K562 (cell line): ENCODE results near the gene TINCR. TPM values are rescaled to one million over a fixed set of nuclear protein-coding genes. Genes with fewer than 3 reads are reported as not detected.

Experiments used
- BHLHE40 ChIP-seq: IDR thresholded peaks from 2 replicates; pipeline ENCODE4 v1.6.1; 2011; ENCODE audit warnings: low read length, improper control_type of control experiment
- CBFA2T2 ChIP-seq: fragments of 450-650 bp; conservative IDR thresholded peaks from 2 replicates; pipeline ENCODE4 v1.6.1; 2017; ENCODE audit warnings: mild to moderate bottlenecking
- CREM ChIP-seq: IDR thresholded peaks from 2 replicates; pipeline ENCODE4 v1.6.1; 2014; ENCODE audit warnings: antibody characterized with exemption, low read depth
- GATA2 ChIP-seq: sonication (generic); formaldehyde crosslinking; IDR thresholded peaks from 2 replicates; pipeline ENCODE4 v1.4.0; 2020; ENCODE audit warnings: mild to moderate bottlenecking, missing genetic modification reagents
- KAT2B ChIP-seq: IDR thresholded peaks from one replicate; pipeline ENCODE4 v1.6.1; 2012; ENCODE audit warnings: low read depth, mild to moderate bottlenecking, control low read depth, inconsistent platforms, low read length, moderate library complexity
- KLF13 ChIP-seq: fragments of 450-650 bp; IDR thresholded peaks from 2 replicates; pipeline ENCODE4 v1.6.1; 2016; ENCODE audit warnings: missing genetic modification characterization, low read depth, mild to moderate bottlenecking, missing compliant biosample characterization, moderate library complexity, borderline replicate concordance
- MYC ChIP-seq, 2 experiments: fragments of 250-450 bp in 1 of 2; sonication (Bioruptor Pico) in 1 of 2; IDR thresholded peaks; 2 replicates each; pipeline versions ENCODE4 v1.5.1 to v1.6.1; 2012 to 2021; ENCODE audit warnings: low read depth in 2 of 2, borderline replicate concordance in 1 of 2, improper control_type of control experiment in 1 of 2, low read length in 1 of 2, mild to moderate bottlenecking in 1 of 2, moderate library complexity in 1 of 2
- MYNN ChIP-seq, 2 experiments: sonication (generic); formaldehyde crosslinking in 1 of 2; IDR thresholded peaks; 2 replicates each; pipeline versions ENCODE4 v1.5.0 to v1.6.1; 2016 to 2020; ENCODE audit warnings: antibody characterized with exemption in 1 of 2, missing genetic modification reagents in 1 of 2
- RAD21 ChIP-seq, 2 experiments: fragments of 250-450 bp in 1 of 2; fragments of 450-650 bp in 1 of 2; sonication (Bioruptor Pico) in 1 of 2; formaldehyde crosslinking in 1 of 2; IDR thresholded peaks in 1 of 2; conservative IDR thresholded peaks in 1 of 2; 2 replicates each; pipeline versions ENCODE4 v1.4.0 to v1.8.0; 2020 to 2022; ENCODE audit warnings: mild to moderate bottlenecking in 2 of 2, moderate library complexity in 1 of 2
- RBM22 ChIP-seq: fragments of 200-400 bp; formaldehyde crosslinking; IDR thresholded peaks from 2 replicates; pipeline ENCODE4 v1.6.1; 2018; ENCODE audit warnings: low read length, low read depth; ENCODE audit not compliant: poor library complexity, severe bottlenecking
- SMC3 ChIP-seq: conservative IDR thresholded peaks from 2 replicates; pipeline ENCODE4 v1.6.1; 2011; ENCODE audit warnings: low read depth, low read length, improper control_type of control experiment; ENCODE audit not compliant: insufficient read depth
- SOX6 ChIP-seq: fragments of 450-650 bp; IDR thresholded peaks from 2 replicates; pipeline ENCODE4 v1.6.1; 2014; ENCODE audit warnings: mild to moderate bottlenecking
- TARDBP ChIP-seq: fragments of 450-650 bp; IDR thresholded peaks from 2 replicates; pipeline ENCODE4 v1.6.1; 2016
- ZBTB7A ChIP-seq: IDR thresholded peaks from 2 replicates; pipeline ENCODE4 v1.6.1; 2011; ENCODE audit warnings: low read depth, mild to moderate bottlenecking, low read length, moderate library complexity, borderline replicate concordance; ENCODE audit not compliant: control insufficient read depth
- ZKSCAN1 ChIP-seq: fragments of 150-350 bp; IDR thresholded peaks from 2 replicates; pipeline ENCODE4 v1.6.1; 2016; ENCODE audit warnings: low read depth, low read length
- ZNF175 ChIP-seq: fragments of 200-800 bp; sonication (Bioruptor generic); IDR thresholded peaks from 2 replicates; pipeline ENCODE4 v1.6.1; 2016; ENCODE audit warnings: low read depth, mild to moderate bottlenecking, missing genetic modification characterization, missing compliant biosample characterization
- ZNF764 ChIP-seq: fragments of 250-450 bp; sonication (Bioruptor Pico); IDR thresholded peaks from 2 replicates; pipeline ENCODE4 v1.4.0; 2020; ENCODE audit warnings: low read depth, mild to moderate bottlenecking, moderate library complexity
- ZSCAN32 ChIP-seq: fragments of 450-650 bp; formaldehyde crosslinking; IDR thresholded peaks from 2 replicates; pipeline ENCODE4 v1.4.0; 2020; ENCODE audit warnings: mild to moderate bottlenecking, moderate library complexity
- polyA plus RNA-seq, 8 experiments: library from polyadenylated mRNA; depleted of rRNA in 4 of 8; stranded (reverse) in 5 of 8; unstranded in 3 of 8; fragments of >200 nt; fragmentation: Nextera tagmentation in 2 of 8; fragmentation: Illumina TruSeq in 1 of 8; extraction: Ambion mirVana in 2 of 8; extraction: Trizol in 1 of 8; gene quantifications; 2 replicates each; pipeline versions ENCODE4 v1.2.1 to v1.2.3, GENCODE V29; 2011 to 2014; ENCODE audit warnings: inconsistent platforms in 1 of 8, missing spikeins in 1 of 8
- total RNA-seq, 7 experiments: library from RNA; depleted of rRNA in 6 of 7; stranded (reverse); fragments of >200 nt in 6 of 7; fragmentation: Illumina TruSeq in 2 of 7; extraction: Trizol in 2 of 7; gene quantifications; 2 replicates each; pipeline versions ENCODE4 v1.2.1 to v1.2.3, GENCODE V29; 2011 to 2021; ENCODE audit warnings: low replicate concordance in 1 of 7
- TF ChIP-seq, protein P1 (sequence below), 2 experiments: fragments of 150-350 bp in 1 of 2; IDR thresholded peaks; 2 replicates each; pipeline ENCODE4 v1.6.1; 2012 to 2016; ENCODE audit warnings: low read depth in 2 of 2, low read length in 2 of 2, mild to moderate bottlenecking in 1 of 2, moderate library complexity in 1 of 2
- TF ChIP-seq, protein P2 (sequence below): sonication (generic); formaldehyde crosslinking; IDR thresholded peaks from 2 replicates; pipeline ENCODE4 v1.8.0; 2022; ENCODE audit warnings: mild to moderate bottlenecking, missing genetic modification reagents
- TF ChIP-seq, protein P3 (sequence below): fragments of 450-650 bp; IDR thresholded peaks from 2 replicates; pipeline ENCODE4 v1.6.1; 2017; ENCODE audit warnings: antibody characterized with exemption

The TINCR gene
- total and polyA plus RNA-seq, 9 of the 15 experiments (the other 6 are each of a cell fraction or from before 2014, with no cell fraction given) = 0.03 to 0.24 (median 0.09) TPM; not detected in 1

DNA sequence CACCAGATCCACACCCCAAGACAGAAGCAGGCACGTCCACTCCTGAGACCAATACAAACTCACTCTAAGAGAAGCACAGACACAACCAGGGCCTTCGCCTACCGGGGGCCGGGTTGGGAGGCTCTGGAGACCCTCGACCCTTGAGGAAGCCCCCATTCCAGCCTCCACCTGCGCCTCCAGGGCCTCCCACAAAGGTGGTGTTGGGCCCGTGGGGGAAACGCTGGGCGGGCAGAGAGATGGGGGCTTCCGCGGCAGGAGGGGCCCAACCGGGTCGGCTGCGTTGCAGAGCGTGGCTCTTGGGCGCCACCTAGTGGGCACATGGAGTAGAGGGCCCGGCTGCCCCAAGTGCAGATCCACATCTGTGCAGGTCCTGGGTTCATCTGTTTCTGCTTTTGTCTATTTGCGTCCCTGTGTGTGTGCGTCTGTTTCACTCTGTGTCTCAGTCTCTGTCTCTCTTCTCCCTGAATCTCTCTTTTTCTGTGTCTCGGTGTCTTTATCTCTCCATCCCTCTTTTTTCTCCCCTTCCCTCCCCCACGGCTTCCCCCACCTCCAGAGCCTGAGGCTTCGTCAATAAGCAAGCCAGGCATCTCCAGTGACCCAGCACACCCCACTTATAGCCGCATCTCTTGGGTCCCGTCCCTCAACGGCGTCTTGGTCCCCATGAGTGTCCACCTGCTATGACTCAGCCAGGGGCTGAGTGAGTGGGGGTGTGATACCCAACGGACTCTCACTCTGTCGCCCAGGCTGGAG, 10.5 kb upstream of the TINCR start (continued):
- TF ChIP-seq KAT2B (no peak), BHLHE40 (no peak), SOX6 (no peak), ZSCAN32 (CRISPR knock-in tag) (no peak), ZBTB7A (peak; percentile 91), ZKSCAN1 (0 out of 2 replicates have a peak, but pooled peaks have one; percentile 36), ZNF764 (CRISPR knock-in tag) (no peak), RAD21 (CRISPR knock-in tag; conservative IDR thresholded peaks at IDR 0.05 in 1 of 2, IDR thresholded peaks at IDR 0.05 in 1 of 2) (peak; percentile 60 to 82), KLF13 (tag) (no peak), RBM22 (no peak), TARDBP (no peak), ZNF175 (CRISPR knock-in tag) (no peak), CBFA2T2 (no peak), MYNN (IDR thresholded peaks at IDR 0.05) (0 out of 2 replicates have a peak, but pooled peaks have one; percentile 39), MYNN (CRISPR knock-in tag; IDR thresholded peaks at IDR 0.05) (no peak), GATA2 (CRISPR knock-in tag) (no peak), CREM (0 out of 2 replicates have a peak, but pooled peaks have one; percentile 10), MYC (IDR thresholded peaks at IDR 0.05; ENCODE audit: low read depth, low read length) (peak; percentile 33; the same call in 1 of the 2 replicates), MYC (CRISPR knock-in tag; IDR thresholded peaks at IDR 0.05; ENCODE audit: borderline replicate concordance, low read depth) (no peak), SMC3 (peak; percentile 66)
- TF ChIP-seq, protein P1, sequence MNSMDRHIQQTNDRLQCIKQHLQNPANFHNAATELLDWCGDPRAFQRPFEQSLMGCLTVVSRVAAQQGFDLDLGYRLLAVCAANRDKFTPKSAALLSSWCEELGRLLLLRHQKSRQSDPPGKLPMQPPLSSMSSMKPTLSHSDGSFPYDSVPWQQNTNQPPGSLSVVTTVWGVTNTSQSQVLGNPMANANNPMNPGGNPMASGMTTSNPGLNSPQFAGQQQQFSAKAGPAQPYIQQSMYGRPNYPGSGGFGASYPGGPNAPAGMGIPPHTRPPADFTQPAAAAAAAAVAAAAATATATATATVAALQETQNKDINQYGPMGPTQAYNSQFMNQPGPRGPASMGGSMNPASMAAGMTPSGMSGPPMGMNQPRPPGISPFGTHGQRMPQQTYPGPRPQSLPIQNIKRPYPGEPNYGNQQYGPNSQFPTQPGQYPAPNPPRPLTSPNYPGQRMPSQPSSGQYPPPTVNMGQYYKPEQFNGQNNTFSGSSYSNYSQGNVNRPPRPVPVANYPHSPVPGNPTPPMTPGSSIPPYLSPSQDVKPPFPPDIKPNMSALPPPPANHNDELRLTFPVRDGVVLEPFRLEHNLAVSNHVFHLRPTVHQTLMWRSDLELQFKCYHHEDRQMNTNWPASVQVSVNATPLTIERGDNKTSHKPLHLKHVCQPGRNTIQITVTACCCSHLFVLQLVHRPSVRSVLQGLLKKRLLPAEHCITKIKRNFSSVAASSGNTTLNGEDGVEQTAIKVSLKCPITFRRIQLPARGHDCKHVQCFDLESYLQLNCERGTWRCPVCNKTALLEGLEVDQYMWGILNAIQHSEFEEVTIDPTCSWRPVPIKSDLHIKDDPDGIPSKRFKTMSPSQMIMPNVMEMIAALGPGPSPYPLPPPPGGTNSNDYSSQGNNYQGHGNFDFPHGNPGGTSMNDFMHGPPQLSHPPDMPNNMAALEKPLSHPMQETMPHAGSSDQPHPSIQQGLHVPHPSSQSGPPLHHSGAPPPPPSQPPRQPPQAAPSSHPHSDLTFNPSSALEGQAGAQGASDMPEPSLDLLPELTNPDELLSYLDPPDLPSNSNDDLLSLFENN (IDR thresholded peaks at IDR 0.05; ENCODE audit: low read depth in 2 of 2, low read length in 2 of 2) = peak in 1 of 2 experiments; percentile 48; a peak in 1 of 4 replicates
- TF ChIP-seq, protein P2, sequence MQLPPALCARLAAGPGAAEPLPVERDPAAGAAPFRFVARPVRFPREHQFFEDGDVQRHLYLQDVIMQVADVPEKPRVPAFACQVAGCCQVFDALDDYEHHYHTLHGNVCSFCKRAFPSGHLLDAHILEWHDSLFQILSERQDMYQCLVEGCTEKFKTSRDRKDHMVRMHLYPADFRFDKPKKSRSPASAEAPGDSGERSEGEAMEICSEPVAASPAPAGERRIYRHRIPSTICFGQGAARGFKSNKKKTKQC (CRISPR knock-in tag) = no peak
- TF ChIP-seq, protein P3, sequence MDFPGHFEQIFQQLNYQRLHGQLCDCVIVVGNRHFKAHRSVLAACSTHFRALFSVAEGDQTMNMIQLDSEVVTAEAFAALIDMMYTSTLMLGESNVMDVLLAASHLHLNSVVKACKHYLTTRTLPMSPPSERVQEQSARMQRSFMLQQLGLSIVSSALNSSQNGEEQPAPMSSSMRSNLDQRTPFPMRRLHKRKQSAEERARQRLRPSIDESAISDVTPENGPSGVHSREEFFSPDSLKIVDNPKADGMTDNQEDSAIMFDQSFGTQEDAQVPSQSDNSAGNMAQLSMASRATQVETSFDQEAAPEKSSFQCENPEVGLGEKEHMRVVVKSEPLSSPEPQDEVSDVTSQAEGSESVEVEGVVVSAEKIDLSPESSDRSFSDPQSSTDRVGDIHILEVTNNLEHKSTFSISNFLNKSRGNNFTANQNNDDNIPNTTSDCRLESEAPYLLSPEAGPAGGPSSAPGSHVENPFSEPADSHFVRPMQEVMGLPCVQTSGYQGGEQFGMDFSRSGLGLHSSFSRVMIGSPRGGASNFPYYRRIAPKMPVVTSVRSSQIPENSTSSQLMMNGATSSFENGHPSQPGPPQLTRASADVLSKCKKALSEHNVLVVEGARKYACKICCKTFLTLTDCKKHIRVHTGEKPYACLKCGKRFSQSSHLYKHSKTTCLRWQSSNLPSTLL = no peak
